Esophagus muscularis mucosa (tissue), 4 donors: ENCODE results near the gene PFDN2. TPM values are rescaled to one million over a fixed set of nuclear protein-coding genes. Genes with fewer than 3 reads are reported as not detected.

Source experiments
- DNase-seq: peaks from one replicate; pipeline ENCODE4 v3.0.0-alpha.2; 2017; ENCODE audit errors: extremely low spot score
- H3K27ac ChIP-seq, 4 donors: fragments of 200-600 bp; sonication (generic); replicated peaks in 1 of 4; 1 replicate in 3 of 4; 2 replicates in 1 of 4; pipeline ENCODE4 v1.5.1; 2016 to 2019; ENCODE audit warnings: mild to moderate bottlenecking in 1 of 4
- H3K27me3 ChIP-seq, 4 donors: fragments of 200-600 bp; sonication (generic); one replicate each; pipeline versions ENCODE4 v1.5.1 to v1.6.0; 2016 to 2019
- H3K36me3 ChIP-seq, 4 donors: fragments of 200-600 bp; sonication (generic); one replicate each; pipeline ENCODE4 v1.5.1; 2016 to 2019
- H3K4me1 ChIP-seq, 4 donors: fragments of 200-600 bp; sonication (generic); one replicate each; pipeline ENCODE4 v1.5.1; 2016 to 2019
- H3K4me3 ChIP-seq, 4 donors: fragments of 200-600 bp; sonication (generic); 1 replicate in 2 of 4; 2 replicates in 2 of 4; pipeline ENCODE4 v1.5.1; 2016 to 2019; ENCODE audit warnings: mild to moderate bottlenecking in 4 of 4, moderate library complexity in 1 of 4
- H3K9me3 ChIP-seq, 4 donors: fragments of 200-600 bp; sonication (generic); 1 replicate in 3 of 4; 2 replicates in 1 of 4; pipeline ENCODE4 v1.5.1; 2016 to 2019
- EP300 ChIP-seq: sonication (generic); formaldehyde crosslinking; IDR thresholded peaks from one replicate; pipeline ENCODE4 v1.6.1; 2017; ENCODE audit warnings: antibody characterized with exemption
- POLR2A ChIP-seq: fragments of 450-650 bp; IDR thresholded peaks from one replicate; pipeline ENCODE4 v1.6.1; 2017; ENCODE audit warnings: antibody characterized with exemption, moderate library complexity, mild to moderate bottlenecking, low read depth
- POLR2AphosphoS5 ChIP-seq, 2 donors: sonication (generic); formaldehyde crosslinking; IDR thresholded peaks; one replicate each; pipeline ENCODE4 v1.6.1; 2017; ENCODE audit warnings: antibody characterized with exemption in 2 of 2
- WGBS: methylation state at CpG from one replicate; pipeline ENCODE4 v1.1.5; 2018; 5-methylcytosine and 5-hydroxymethylcytosine counted together
- intact Hi-C: fragments of 100-400 bp; cut with DNase I; formaldehyde crosslinking; loops from one replicate; pipeline ENCODE4 v1.15.1; 2023
- total RNA-seq, 4 donors: library from RNA; depleted of rRNA; stranded (reverse); fragments of >200 nt; gene quantifications; one replicate each; pipeline versions ENCODE4 v1.1.0 to v1.2.1, GENCODE V29; 2016
- TF ChIP-seq, protein P1 (sequence below), 3 experiments: fragments of 200-600 bp in 2 of 3; fragments of 450-650 bp in 1 of 3; sonication (generic) in 2 of 3; IDR thresholded peaks; one replicate each; pipeline ENCODE4 v1.5.1; 2017 to 2019; ENCODE audit warnings: antibody characterized with exemption in 3 of 3, mild to moderate bottlenecking in 2 of 3, moderate library complexity in 1 of 3

PFDN2 gene
- total RNA-seq, 4 donors from 2014 or later: 19.5 to 52.0 (median 40.5) TPM

GRCh38 chr1:161077426-161077825 lies 40.4 kb downstream of the PFDN2 start:
- Histone ChIP-seq H3K27me3 (peaks cover 0 to 17% (median 0%) of the 10 kb centered on the region in 4 donors), H3K9me3 (no peaks in the 10 kb centered on the region), H3K4me3 (no peak overlapping the region), H3K27ac (no peak overlapping the region), H3K36me3 (no peaks in the 10 kb centered on the region), H3K4me1 (no peaks in the 10 kb centered on the region)
- WGBS: 63% methylated on average over 2 of the region's 9 CpGs
- intact Hi-C loops: no loop called here
- no peak for TF ChIP-seq POLR2AphosphoS5 (IDR thresholded peaks at IDR 0.05)
- TF ChIP-seq, protein P1, sequence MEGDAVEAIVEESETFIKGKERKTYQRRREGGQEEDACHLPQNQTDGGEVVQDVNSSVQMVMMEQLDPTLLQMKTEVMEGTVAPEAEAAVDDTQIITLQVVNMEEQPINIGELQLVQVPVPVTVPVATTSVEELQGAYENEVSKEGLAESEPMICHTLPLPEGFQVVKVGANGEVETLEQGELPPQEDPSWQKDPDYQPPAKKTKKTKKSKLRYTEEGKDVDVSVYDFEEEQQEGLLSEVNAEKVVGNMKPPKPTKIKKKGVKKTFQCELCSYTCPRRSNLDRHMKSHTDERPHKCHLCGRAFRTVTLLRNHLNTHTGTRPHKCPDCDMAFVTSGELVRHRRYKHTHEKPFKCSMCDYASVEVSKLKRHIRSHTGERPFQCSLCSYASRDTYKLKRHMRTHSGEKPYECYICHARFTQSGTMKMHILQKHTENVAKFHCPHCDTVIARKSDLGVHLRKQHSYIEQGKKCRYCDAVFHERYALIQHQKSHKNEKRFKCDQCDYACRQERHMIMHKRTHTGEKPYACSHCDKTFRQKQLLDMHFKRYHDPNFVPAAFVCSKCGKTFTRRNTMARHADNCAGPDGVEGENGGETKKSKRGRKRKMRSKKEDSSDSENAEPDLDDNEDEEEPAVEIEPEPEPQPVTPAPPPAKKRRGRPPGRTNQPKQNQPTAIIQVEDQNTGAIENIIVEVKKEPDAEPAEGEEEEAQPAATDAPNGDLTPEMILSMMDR (IDR thresholded peaks at IDR 0.05): no peak
- no peak for TF ChIP-seq POLR2A
- no peak for TF ChIP-seq EP300
- no peak for DNase-seq

DNA sequence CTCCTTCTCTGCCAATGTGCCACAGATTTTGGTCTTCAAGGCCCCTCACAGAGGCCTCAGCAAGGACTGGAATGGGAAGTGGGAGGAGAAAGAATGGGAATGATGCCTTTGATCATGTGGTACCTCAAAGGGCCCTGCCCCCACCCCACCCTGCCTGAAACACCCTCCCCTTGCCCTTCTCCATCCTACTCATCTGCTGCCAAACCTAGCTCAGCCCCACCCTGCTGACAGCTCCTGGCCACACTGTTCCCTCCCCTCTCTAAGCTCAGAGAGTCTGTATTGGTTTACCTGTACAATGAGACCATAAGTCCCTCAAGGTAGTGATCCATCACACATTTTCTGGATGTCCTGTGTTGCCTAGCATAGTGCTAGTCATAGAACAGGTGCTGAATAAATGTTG lies 41.4 kb downstream of the PFDN2 start:
- Histone ChIP-seq H3K4me1 (no peaks in the 10 kb centered on the region), H3K9me3 (no peaks in the 10 kb centered on the region), H3K27ac (no peak overlapping the region), H3K36me3 (no peaks in the 10 kb centered on the region), H3K27me3 (peaks cover 0 to 17% (median 0%) of the 10 kb centered on the region in 4 donors), H3K4me3 (no peak overlapping the region)
- no peak for DNase-seq
- TF ChIP-seq, protein P1 (IDR thresholded peaks at IDR 0.05): no peak
- TF ChIP-seq POLR2A: no peak
- intact Hi-C loops: no loop called here

- 94% methylated on average over 10 of the region's 12 CpGs for WGBS
- Histone ChIP-seq H3K36me3 (no peaks in the 10 kb centered on the region), H3K4me3 (no peak overlapping the region), H3K27ac (no peak overlapping the region), H3K27me3 (peaks cover 0 to 14% (median 0%) of the 10 kb centered on the region in 4 donors), H3K4me1 (no peaks in the 10 kb centered on the region), H3K9me3 (no peaks in the 10 kb centered on the region)
- TF ChIP-seq POLR2AphosphoS5 (IDR thresholded peaks at IDR 0.05): no peak
- no peak for TF ChIP-seq EP300
- TF ChIP-seq POLR2A: no peak
- TF ChIP-seq, protein P1 (IDR thresholded peaks at IDR 0.05): no peak
- intact Hi-C loops: no loop called here
- DNase-seq: no peak
These were observed 43.0 kb downstream of the PFDN2 start for GRCh38 chr1:161074676-161075368.

DNA sequence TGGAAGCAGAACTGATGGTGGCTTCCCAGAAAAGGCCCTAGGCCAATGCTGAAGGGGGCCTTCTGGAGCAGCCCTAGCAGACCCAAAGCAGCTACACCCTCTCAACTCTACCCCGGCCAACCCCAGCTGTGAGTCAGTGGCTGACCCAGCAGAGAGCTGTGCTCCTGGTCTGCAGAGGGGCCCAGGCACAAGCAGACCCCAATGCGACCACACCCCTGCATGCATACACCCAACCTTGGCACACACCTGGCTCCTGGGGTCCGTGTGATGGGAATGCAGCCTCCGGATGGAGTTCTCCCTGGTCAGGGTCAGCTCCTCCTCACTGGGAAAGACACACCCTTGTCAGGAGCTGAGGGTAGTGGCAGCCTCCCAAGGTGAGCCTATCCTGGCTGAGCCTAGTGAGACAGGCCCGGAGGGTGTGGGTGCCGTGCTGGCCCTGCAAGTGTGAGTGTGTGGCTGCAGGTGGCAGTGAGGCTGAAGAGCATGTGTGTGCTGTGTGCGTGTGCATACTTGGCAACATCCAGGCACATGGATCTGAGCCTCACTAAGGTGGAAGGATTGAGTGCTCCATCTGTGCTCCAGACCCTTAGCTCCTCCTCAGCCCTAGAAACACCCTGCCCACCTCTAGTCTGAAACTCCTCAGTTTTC lies 44.2 kb downstream of the PFDN2 start:
- Histone ChIP-seq H3K27ac (no peak overlapping the region), H3K9me3 (no peaks in the 10 kb centered on the region), H3K4me1 (no peaks in the 10 kb centered on the region), H3K4me3 (no peak overlapping the region), H3K27me3 (peaks cover 0 to 8% (median 0%) of the 10 kb centered on the region in 4 donors), H3K36me3 (no peaks in the 10 kb centered on the region)
- no peak for DNase-seq
- 81% methylated on average over 6 of the region's 7 CpGs for WGBS
- TF ChIP-seq POLR2A (no peak), POLR2AphosphoS5 (IDR thresholded peaks at IDR 0.05) (no peak), EP300 (no peak)
- TF ChIP-seq, protein P1 (IDR thresholded peaks at IDR 0.05): no peak
- intact Hi-C loops: no loop called here
